C4-2B (cell line): ENCODE results near the gene ITGA8.
"Not testable (repeated sequence)": the region's sequence is repeated elsewhere in the genome, so short reads cannot be mapped to it uniquely, and the experiment has no call there.

Source experiments
- H3K27ac ChIP-seq: fragments of 450-650 bp; 2 replicates; pipeline ENCODE4 v1.5.1; 2017
- ZFX ChIP-seq: fragments of 450-650 bp; IDR thresholded peaks from 2 replicates; pipeline ENCODE4 v1.6.1; 2017
- TF ChIP-seq, protein P1 (sequence below): fragments of 450-650 bp; conservative IDR thresholded peaks from 2 replicates; pipeline ENCODE4 v1.5.1; 2017; ENCODE audit warnings: mild to moderate bottlenecking

ITGA8 gene

GRCh38 chr10:15632456-15633091, 87.1 kb downstream of the ITGA8 start:
- TF ChIP-seq, protein P1, sequence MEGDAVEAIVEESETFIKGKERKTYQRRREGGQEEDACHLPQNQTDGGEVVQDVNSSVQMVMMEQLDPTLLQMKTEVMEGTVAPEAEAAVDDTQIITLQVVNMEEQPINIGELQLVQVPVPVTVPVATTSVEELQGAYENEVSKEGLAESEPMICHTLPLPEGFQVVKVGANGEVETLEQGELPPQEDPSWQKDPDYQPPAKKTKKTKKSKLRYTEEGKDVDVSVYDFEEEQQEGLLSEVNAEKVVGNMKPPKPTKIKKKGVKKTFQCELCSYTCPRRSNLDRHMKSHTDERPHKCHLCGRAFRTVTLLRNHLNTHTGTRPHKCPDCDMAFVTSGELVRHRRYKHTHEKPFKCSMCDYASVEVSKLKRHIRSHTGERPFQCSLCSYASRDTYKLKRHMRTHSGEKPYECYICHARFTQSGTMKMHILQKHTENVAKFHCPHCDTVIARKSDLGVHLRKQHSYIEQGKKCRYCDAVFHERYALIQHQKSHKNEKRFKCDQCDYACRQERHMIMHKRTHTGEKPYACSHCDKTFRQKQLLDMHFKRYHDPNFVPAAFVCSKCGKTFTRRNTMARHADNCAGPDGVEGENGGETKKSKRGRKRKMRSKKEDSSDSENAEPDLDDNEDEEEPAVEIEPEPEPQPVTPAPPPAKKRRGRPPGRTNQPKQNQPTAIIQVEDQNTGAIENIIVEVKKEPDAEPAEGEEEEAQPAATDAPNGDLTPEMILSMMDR: no peak
- TF ChIP-seq ZFX: no peak
- H3K27ac ChIP-seq: no peak overlapping the region

DNA sequence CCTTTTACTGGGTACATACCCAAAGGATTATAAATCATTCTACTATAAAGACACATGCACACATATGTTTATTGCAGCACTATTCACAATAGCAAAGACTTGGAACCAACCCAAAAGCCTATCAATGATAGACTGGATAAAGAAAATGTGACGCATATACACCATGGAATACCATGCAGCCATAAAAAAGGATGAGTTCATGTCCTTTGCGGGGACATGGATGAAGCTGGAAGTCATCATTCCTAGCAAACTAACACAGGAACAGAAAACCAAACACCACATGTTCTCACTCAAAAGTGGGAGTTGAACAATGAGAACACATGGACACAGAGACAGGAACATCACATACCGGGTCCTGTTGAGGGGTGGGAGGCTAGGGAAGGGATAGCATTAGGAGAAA, 88.5 kb downstream of the ITGA8 start:
- H3K27ac ChIP-seq: not testable (repeated sequence)

DNA sequence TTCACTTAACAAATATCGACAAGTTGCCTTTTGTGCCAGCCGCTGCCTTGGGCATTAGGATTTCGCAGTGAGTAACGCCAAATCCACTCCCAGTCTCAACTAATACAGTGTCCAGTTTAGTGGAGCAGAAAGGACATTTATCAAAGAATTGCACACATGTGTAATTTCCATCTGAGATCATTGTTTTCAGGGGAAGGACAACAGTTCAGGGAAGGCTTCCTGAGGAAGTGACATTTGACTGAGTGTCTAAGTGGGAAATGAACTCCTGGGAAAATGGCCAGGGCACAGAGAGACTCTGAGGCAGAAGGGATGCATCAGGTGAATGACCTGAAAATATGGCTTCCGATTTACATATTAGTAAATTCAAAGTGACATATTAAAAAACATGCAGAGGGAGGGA, 89.4 kb downstream of the ITGA8 start:
- TF ChIP-seq ZFX: no peak
- TF ChIP-seq, protein P1: no peak
- H3K27ac ChIP-seq: no peak overlapping the region

- TF ChIP-seq ZFX: no peak
- TF ChIP-seq, protein P1: no peak
- no peak overlapping the region for H3K27ac ChIP-seq
Observed at GRCh38 chr10:15627617-15628196, 92.0 kb downstream of the ITGA8 start.

- H3K27ac ChIP-seq: no peak overlapping the region
- TF ChIP-seq, protein P1: no peak
- TF ChIP-seq ZFX: no peak
Observed at GRCh38 chr10:15626937-15627336, 92.8 kb downstream of the ITGA8 start.

DNA sequence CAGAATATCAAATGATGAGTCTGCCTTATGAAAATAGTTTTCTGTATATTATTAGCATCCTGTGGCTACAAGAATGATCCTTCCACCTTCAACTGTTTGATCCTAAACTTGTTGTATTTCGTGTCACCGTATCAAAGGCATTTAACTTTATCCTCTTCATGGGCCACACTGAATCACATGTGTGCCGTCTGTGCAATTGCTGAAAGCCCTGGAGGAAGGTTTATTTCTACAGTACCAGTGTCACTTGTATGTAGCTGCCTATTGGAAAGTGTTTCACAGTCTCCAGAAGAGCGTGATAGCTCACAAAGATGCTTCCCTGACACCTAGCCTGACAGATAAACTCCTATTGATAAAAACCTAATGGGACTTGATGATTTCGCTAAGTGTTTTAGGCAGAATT, 94.5 kb downstream of the ITGA8 start:
- no peak overlapping the region for H3K27ac ChIP-seq
- TF ChIP-seq ZFX: no peak
- TF ChIP-seq, protein P1: no peak

DNA sequence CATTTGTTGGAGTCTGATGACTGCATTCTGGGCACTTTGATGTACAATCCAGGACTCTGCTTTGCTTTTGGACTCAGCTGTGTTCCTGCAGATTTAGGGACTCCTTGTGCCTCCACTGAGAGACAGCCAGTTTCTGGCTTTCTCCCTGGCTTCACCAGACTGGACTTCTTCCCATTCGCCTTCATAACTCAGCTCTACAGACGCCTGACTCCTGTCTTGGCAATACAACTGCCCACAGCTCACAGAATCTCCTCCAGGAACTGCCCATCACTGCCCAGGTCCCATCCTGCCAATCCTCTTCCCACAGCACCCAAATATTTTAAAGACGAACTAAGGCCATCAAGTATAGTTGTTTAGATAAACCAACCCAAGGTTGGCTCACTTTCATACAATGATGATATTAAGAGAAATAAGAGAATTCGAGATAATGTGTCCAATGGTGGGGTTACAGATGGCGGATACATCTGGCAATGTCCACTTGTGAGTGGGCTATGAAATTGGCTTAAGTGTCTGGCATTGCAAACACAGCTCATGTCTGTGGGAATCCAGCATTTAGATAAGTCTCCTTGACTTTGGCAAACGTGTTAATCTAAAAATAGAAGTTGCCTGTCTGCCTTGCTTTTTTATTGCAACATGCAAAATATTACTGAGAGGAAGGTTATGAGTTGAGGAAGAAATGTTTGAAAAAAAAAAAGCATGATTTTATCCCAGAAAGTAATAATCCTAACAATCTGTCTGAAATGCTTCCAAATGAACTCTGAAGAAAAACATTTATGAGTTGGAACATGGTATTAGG, 95.1 kb downstream of the ITGA8 start:
- H3K27ac ChIP-seq: no peak overlapping the region
- no peak for TF ChIP-seq ZFX
- TF ChIP-seq, protein P1: no peak
